HG03460 (cell line): ENCODE measurements around the gene TBX1.

Experiments used
- ATAC-seq: cut with Tn5 transposase; IDR thresholded peaks from one replicate; pipeline ENCODE4 v1.9.1; 2021; ENCODE audit not compliant: unreplicated experiment

TBX1 gene

DNA sequence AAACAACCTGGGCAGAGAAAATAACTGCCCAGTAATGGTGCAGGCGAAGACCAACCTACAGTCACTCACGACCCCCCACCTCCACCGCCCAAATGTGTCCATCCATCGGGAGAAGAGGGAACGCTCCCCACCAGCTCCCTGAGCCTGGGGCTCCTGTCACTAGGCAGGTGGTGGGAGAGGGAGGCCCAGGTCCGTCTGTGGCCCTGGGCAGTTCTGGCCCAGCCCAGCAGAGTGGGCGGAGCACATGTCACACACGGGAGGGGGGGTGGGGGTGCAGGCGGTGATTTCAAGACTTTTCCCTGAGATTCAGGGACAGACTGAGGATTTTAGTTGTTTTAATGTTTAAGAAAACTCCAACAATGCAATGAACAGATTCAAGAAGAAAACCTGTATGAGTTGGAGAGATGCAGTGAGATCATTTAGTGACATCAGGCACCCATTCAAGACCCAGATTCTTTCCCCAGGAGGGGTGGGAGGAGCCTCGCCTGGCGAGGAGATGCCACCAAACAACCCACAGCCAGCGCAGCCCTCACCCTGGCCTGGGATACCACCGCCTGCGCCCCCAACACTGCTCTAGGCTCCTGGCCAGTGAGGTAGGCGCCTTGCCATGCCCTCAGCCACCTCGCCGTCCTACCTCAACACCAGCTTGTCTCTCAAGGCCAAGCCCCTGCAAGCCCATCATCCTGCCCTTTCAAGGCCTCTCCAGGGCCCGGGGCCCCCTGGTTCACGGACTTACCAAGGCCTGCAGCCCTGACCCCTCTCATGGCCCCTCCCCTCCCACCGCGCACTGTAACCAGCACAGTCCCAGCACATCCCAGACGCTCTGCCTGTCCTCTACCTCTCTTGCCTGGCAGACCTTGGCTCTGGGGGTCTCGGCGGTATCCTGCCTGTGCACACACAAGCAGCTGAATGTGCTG, 36.8 kb downstream of the TBX1 start:
- ATAC-seq, result no peak

GRCh38 chr22:19798003-19798665, 37.6 kb downstream of the TBX1 start:
- ATAC-seq, result no peak

DNA sequence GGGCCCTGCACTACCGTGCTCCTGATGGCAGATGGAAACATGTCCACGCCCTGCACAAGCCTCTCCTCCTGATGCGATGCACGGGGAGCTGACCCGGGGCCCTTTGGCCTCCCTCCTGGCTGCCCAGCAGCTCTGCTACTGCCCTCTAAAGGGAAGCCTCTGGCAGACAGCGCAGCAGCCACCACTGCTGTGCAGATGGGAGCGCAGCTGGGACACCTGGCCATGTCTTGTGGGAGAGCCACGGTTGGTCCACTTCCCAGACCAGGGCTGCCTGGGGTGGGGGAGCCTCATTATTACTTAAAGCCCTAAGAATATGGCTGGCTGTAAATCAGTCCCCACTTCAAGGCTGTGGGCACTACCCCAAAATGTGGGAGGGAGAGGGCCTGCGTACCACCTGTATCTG, 38.3 kb downstream of the TBX1 start:
- ATAC-seq, result no peak

GRCh38 chr22:19799322-19800190, 39.0 kb downstream of the TBX1 start:
- no peak for ATAC-seq

DNA sequence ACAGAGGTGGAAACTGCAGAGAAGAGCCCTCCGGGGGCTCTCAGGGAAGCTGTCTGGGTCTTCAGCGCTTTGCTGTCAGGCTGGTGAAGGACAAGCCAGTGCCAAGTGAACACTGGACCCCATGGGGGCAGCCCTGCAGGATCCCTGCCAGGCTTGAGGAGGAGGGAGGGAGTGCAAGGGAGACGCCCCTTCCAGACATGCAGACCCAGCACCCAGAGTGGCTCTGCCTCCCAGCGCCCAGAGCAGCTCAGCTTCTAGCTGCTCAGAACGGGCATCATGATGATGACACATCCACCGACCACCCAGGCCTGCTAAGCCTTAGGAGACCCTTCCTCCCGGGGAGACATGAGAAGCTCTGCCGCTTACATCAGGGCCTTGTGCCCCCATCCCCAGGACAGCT, 39.7 kb downstream of the TBX1 start:
- ATAC-seq, result no peak

DNA sequence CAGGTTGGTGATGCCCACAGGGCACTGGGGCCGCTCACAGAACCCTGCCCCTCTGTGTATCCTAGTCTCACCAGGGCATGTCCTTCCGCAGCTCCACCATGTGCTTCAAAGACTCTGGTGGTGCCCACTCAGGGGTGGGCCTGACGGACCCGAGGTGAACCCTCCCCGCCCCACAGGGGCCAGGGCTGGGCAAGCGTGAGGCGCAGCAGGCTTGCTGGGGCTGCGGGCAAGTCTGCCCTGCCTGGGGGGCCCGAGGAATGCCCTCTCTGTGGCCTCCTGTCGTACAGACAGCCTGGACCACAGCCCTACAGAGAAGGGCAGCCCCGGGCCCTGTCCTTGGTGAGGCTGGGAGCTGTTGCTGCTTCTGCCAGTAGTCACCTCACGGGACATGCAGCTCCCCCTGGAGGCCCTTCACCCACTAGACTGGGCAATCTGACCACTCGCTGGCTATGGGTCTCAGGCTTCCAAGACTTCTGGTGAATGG, 40.2 kb downstream of the TBX1 start:
- ATAC-seq, result no peak

- ATAC-seq, result no peak
Observed at GRCh38 chr22:19801340-19802000, 40.9 kb downstream of the TBX1 start.

- no peak for ATAC-seq
Observed at GRCh38 chr22:19802001-19802893, 41.7 kb downstream of the TBX1 start.

DNA sequence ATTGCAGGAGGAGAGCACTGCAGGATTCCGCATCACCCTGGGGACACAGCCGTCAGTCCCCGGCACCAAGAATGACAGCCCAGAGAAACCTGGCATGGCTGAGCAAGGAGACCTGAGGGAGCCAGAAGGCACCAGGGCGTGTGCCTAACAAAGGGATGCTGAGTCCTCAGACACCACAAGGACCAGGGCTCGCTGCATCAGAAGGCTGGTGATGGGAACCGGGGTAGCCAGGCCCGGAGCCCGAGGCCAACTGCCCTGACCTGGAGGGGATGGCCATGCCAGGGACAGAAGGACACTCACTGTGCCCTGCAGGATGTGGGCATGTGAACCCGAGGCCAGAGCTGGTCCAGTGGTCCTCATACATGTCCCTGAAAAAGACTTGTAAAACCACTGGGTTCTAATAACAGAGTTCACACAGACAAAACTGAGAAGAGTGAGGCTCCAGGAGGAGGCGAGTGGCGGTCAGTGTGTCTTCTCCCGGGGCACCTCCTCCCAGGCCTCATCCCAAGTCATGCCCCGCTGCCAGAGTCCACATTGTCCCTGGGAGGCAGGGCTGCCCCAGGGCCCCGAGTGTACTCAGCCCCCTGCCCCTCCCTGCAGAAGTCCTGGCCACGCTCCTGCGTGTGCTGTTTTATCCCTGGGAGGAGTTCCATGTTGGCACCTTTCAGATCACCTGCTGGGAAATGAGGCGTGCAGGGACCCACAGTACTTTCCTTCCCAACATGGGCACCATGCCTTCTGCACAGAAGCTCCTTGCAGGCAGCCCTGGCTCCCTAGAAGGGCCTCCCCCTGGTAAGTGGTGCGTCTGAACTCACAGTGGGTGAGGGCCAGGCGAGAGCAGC, 42.5 kb downstream of the TBX1 start:
- ATAC-seq, result no peak

- ATAC-seq, result no peak
Observed at GRCh38 chr22:19803736-19804267, 43.2 kb downstream of the TBX1 start.

GRCh38 chr22:19805821-19806212, 45.2 kb downstream of the TBX1 start:
- no peak for ATAC-seq

DNA sequence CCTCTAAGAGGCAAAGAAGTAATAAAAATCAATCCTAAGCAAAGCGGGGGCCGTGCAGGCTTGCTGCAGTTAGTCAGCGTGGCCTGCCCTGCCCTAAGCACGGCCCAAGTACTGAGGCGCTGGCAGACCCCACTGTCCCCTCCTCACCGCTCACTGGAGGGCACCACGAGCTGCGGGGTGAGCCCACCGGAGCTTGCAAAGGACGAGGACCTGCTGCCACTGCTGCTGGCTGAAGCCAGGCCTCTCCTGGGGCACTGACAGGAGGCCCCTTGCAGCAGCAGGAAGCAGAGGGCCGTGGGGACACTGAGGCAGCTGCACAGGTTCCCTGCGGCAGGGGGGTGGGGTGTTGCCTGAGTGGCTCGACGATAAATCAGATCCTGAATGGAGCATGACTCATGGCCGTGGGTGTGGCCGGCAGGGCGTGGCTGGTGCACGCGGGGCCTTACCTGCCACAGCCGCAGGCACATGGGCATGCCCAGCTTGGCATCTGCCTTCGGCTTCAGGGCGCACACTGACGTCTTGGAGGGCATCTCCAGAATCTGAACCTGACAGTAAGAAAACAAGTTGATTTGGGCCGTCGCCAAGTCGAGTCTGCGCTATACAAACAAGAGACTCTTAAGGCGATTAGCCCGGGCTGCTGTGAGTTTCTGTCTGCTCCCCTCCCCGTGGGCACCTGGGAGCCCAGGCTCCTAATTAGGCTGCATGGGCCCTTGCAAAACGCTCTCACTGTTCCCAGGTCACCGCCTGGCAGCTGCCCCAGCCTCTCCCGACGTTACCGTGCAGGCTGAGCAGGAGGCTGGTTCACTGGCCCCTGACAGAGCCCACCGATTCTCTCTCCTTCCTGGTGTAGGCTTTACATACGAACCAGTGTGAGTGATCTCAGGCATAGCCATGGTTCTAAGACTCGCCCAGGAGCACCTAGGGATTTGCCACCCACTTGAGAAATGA, 45.9 kb downstream of the TBX1 start:
- no peak for ATAC-seq

DNA sequence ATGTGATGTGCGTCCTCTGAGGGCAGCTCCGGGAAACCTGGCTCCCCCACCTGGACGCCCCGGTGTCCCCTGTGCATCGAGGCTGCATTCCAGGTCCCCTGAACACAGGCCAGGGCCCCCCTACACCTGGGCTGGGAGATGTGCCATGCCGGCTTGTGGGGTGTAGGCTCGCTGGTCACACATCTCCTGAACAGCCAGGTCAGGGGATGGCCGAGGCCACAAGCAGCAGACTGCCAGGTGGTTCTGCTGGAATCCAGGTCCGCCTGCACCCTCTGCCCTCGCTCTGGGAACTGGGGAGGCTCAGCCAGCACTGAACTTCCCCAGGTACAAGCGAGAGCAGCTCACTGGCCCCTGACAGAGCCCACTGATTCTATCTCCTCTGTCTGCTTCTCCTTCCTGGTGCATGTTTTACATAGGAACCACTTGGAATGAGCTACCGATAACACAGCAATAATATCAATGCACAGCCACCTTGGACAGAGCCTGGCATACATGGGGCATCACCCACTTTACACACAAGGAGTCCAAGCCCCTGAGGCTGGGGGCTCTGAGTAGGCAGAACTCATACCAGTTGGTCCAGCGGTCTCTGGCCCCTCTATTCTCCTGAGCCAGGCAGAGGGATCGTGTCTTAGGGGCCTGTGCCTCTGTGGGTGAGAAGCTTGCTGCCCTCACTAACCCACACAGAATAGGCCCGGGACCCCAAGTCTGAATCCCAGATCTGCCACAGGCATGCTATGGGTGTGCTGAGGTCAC, 46.8 kb downstream of the TBX1 start:
- ATAC-seq, result no peak

- no peak for ATAC-seq
Observed at GRCh38 chr22:19807914-19808872, 47.6 kb downstream of the TBX1 start.

GRCh38 chr22:19808873-19809478, 48.4 kb downstream of the TBX1 start:
- no peak for ATAC-seq
